ENCODE measurements around the gene AHNAK. TPM values are rescaled to one million over a fixed set of nuclear protein-coding genes. Genes with fewer than 3 reads are reported as not detected.

The AHNAK gene
- 198 and 296 TPM in 2 replicates for total RNA-seq

GRCh38 chr11:62546244-62546928 lies at the start of gene AHNAK:
Gene AHNAK, minus strand, starts transcription at chr11:62546806. Its CDS starts 10,708 bp downstream, at chr11:62536098.
- no peak for TF ChIP-seq CTCF (conservative IDR thresholded peaks at IDR 0.05; ENCODE audit: low read depth, low read length)
- DNase-seq (ENCODE audit: low read depth): no peak
- peak within 1 kb of the TSS; percentile 99 for H3K4me3 ChIP-seq (ENCODE audit: low read depth, low read length)

GRCh38 chr11:62595124-62595523 lies 48.5 kb upstream of the AHNAK start:
- no peak for TF ChIP-seq CTCF (conservative IDR thresholded peaks at IDR 0.05; ENCODE audit: low read depth, low read length)
- no peak overlapping the region for H3K4me3 ChIP-seq (ENCODE audit: low read depth, low read length)
- no peak for DNase-seq (ENCODE audit: low read depth)

- peak; percentile 73 for TF ChIP-seq CTCF (conservative IDR thresholded peaks at IDR 0.05; ENCODE audit: low read depth, low read length)
- H3K4me3 ChIP-seq (ENCODE audit: low read depth, low read length): no peak overlapping the region
- no peak for DNase-seq (ENCODE audit: low read depth)
Observed at GRCh38 chr11:62593434-62594044, 46.9 kb upstream of the AHNAK start.

- no peak for DNase-seq (ENCODE audit: low read depth)
- no peak for TF ChIP-seq CTCF (conservative IDR thresholded peaks at IDR 0.05; ENCODE audit: low read depth, low read length)
- H3K4me3 ChIP-seq (ENCODE audit: low read depth, low read length): no peak overlapping the region
Observed at GRCh38 chr11:62592989-62593421, 46.4 kb upstream of the AHNAK start.

GRCh38 chr11:62592146-62592815 lies 45.7 kb upstream of the AHNAK start:
- no peak for TF ChIP-seq CTCF (conservative IDR thresholded peaks at IDR 0.05; ENCODE audit: low read depth, low read length)
- peak overlapping the region; percentile 85 for H3K4me3 ChIP-seq (ENCODE audit: low read depth, low read length)
- DNase-seq (ENCODE audit: low read depth): no peak

- peak; percentile 6 for TF ChIP-seq CTCF (conservative IDR thresholded peaks at IDR 0.05; ENCODE audit: low read depth, low read length)
- peak; percentile 95 for DNase-seq (ENCODE audit: low read depth)
- H3K4me3 ChIP-seq (ENCODE audit: low read depth, low read length): peak within 1 kb of the TSS; percentile 85
Observed at GRCh38 chr11:62591448-62592145, 45.0 kb upstream of the AHNAK start, which contains the start of gene TUT1. Gene TUT1, minus strand, starts transcription at chr11:62591523. Its CDS starts 38 bp downstream, at chr11:62591485.
